ENCODE measurements around the gene YAF2.

GRCh38 chr12:42199007-42199406 lies 39.0 kb downstream of the YAF2 start:
- TF ChIP-seq CTCF (IDR thresholded peaks at IDR 0.05; ENCODE audit: low read depth, low read length, poor library complexity, severe bottlenecking) (no peak), EZH2phosphoT487 (IDR thresholded peaks at IDR 0.05; ENCODE audit: borderline replicate concordance, low read length) (no peak)
